Right lobe of liver (tissue), 4 donors: ENCODE results near the gene OBI1.

Experiments used
- CTCF ChIP-seq, 4 donors: fragments of 200-600 bp in 3 of 4; fragments of 450-650 bp in 1 of 4; IDR thresholded peaks; one replicate each; pipeline versions ENCODE4 v1.5.1 to v1.8.0; 2016 to 2022; ENCODE audit warnings: antibody characterized with exemption in 4 of 4, mild to moderate bottlenecking in 2 of 4
- POLR2A ChIP-seq: fragments of 450-650 bp; IDR thresholded peaks from one replicate; pipeline ENCODE4 v1.6.1; 2017; ENCODE audit warnings: antibody characterized with exemption, mild to moderate bottlenecking
- donor health status: DM: no; HTN: no; CAD: no.
- donor health status: DM: no; HTN: no; CAD: no.
- donor health status: DM: no; HTN: yes; CAD: no.

- TF ChIP-seq CTCF (IDR thresholded peaks at IDR 0.05) = no peak
- no peak for TF ChIP-seq POLR2A
Measured at GRCh38 chr13:78593129-78593528, 65.8 kb downstream of the OBI1 start.
